Measurements from ENCODE around the gene ERCC6L. TPM values are rescaled to one million over a fixed set of nuclear protein-coding genes. Genes with fewer than 3 reads are reported as not detected.
"Not testable (repeated sequence)": the region's sequence is repeated elsewhere in the genome, so short reads cannot be mapped to it uniquely, and the experiment has no call there.

ERCC6L gene
- total RNA-seq, 4 donors from 2014 or later: 0.06 to 0.13 TPM; not detected in 2

DNA sequence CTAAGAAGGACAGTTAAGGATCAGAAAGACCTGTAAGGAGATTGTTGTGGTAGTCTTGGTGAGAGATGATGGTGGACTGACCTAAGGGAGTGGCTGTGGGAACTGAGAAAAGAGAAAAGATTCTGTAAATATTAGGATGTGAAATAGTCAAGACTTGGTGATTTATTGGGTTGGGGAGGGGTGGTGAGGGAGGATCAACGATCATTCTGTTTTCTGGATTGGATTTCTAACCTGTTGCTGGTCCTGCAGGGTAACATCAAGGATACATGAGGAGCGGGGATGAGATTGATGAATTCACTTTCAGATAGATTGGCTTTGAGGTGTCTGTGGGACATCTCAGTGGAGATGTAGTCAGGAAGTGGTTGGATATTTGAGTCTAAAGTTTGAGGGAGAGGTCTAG is 55.9 kb downstream of the ERCC6L start:
- Histone ChIP-seq H3K27ac (replicated peaks in 1 of 4) (no peak overlapping the region), H3K36me3 (peaks cover 0 to 14% (median 5%) of the 10 kb centered on the region in 4 donors), H3K4me1 (peaks cover 6 to 20% (median 16%) of the 10 kb centered on the region in 4 donors), H3K4me3 (peak overlapping the region; percentile 62 to 79 (median 68)), H3K27me3 (no peaks in the 10 kb centered on the region), H3K9me3 (no peaks in the 10 kb centered on the region)
- TF ChIP-seq POLR2AphosphoS5 (IDR thresholded peaks at IDR 0.05): no peak
- no peak for TF ChIP-seq EP300 (IDR thresholded peaks at IDR 0.05)
- TF ChIP-seq, protein P1, sequence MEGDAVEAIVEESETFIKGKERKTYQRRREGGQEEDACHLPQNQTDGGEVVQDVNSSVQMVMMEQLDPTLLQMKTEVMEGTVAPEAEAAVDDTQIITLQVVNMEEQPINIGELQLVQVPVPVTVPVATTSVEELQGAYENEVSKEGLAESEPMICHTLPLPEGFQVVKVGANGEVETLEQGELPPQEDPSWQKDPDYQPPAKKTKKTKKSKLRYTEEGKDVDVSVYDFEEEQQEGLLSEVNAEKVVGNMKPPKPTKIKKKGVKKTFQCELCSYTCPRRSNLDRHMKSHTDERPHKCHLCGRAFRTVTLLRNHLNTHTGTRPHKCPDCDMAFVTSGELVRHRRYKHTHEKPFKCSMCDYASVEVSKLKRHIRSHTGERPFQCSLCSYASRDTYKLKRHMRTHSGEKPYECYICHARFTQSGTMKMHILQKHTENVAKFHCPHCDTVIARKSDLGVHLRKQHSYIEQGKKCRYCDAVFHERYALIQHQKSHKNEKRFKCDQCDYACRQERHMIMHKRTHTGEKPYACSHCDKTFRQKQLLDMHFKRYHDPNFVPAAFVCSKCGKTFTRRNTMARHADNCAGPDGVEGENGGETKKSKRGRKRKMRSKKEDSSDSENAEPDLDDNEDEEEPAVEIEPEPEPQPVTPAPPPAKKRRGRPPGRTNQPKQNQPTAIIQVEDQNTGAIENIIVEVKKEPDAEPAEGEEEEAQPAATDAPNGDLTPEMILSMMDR (IDR thresholded peaks at IDR 0.05): no peak
- no peak for TF ChIP-seq POLR2A (IDR thresholded peaks at IDR 0.05; ENCODE audit: low read depth)
- WGBS: 88% methylated on average over 2 of the region's 2 CpGs
- DNase-seq (ENCODE audit: extremely low spot score): no peak
- intact Hi-C loops (cut with DNase I): no loop called here

DNA sequence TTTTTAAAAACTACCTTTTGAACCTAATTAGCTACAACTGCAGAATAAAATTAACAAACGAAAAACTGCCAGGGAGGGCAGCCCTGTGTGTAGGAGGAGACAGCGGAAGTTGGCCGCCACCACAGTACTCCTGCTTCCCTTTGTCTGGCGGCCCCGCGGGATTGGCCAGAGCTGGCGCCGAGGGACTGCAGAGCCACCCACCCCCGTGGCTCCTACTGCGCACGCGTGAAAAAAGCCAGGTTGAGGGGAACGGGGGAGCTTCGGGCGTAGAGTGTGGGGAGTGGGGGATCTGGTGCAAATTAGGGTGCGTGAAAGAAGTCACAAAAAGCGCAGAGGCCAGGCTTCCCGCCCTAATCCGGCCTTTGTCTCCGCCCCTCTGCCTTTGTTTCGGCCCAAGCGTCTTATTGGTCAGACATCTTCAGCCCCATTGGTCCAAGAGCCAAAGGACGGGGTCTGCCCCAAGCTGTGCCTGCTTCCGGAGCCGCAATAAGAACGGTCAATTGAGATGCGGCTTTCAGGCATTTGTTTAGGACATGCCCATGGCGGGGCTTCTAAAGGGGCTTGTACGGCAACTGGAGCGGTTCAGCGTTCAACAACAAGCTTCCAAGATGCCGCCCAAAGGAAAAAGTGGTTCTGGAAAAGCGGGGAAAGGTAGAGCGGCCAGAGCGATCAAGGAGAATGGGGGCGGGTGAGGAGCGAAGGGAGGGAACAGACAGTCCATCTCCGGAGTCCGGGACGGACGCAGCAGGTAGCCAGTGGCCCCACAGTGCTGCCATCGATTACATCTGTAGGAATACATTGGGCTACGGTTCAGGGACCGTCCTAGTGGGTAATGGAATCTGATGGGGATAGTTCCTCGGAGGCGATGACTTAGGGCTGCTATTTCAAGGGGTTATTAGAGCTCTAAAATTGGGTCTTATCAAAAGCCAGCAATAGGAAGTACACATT is 57.4 kb downstream of the ERCC6L start, which contains the start of gene PIN4:
PIN4 (plus strand) TSS at position 580 of the 948 bp plus-strand sequence; CDS start at position 609, 29 bp downstream.
- peaks cover 6 to 20% (median 16%) of the 10 kb centered on the region in 4 donors for H3K4me1 ChIP-seq
- H3K4me3 ChIP-seq: peak within 1 kb of the TSS; percentile 62 to 79 (median 68)
- intact Hi-C loops (cut with DNase I): no loop called here
- peaks cover 0 to 1% (median 0%) of the 10 kb centered on the region in 4 donors for H3K36me3 ChIP-seq
- 38% methylated on average over 29 of the region's 46 CpGs for WGBS
- TF ChIP-seq, protein P1 (IDR thresholded peaks at IDR 0.05): no peak
- TF ChIP-seq POLR2A (IDR thresholded peaks at IDR 0.05; ENCODE audit: low read depth) (no peak), POLR2AphosphoS5 (IDR thresholded peaks at IDR 0.05) (peak; percentile 55 to 72)
- peak; percentile 95 for DNase-seq (ENCODE audit: extremely low spot score)
- no peaks in the 10 kb centered on the region for H3K27me3 ChIP-seq
- H3K9me3 ChIP-seq: no peaks in the 10 kb centered on the region
- H3K27ac ChIP-seq (replicated peaks in 1 of 4): peak within 1 kb of the TSS; percentile 68 to 81 (median 77)

DNA sequence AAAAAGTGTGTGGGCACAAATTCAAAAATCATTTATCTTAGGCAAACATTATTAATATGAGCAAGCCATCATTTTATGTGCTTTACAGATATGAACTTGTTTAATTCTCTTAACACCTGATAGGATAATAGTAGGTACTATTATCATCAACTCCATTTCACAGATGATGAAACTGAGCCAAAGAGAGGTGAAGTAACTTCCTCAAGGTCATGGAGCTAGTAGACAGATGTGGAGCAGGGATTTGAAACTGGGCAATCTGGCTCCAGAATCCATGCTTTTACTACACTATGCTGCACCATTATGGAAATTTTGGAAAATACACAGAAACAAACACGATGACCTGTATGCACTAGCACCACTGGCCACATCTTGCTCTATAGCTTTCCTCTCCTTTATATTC is 58.3 kb downstream of the ERCC6L start:
- TF ChIP-seq, protein P1 (IDR thresholded peaks at IDR 0.05): no peak
- TF ChIP-seq POLR2A (IDR thresholded peaks at IDR 0.05; ENCODE audit: low read depth) (no peak), POLR2AphosphoS5 (IDR thresholded peaks at IDR 0.05) (no peak), EP300 (IDR thresholded peaks at IDR 0.05) (no peak)
- peak overlapping the region; percentile 68 to 81 (median 77) for H3K27ac ChIP-seq (replicated peaks in 1 of 4)

DNA sequence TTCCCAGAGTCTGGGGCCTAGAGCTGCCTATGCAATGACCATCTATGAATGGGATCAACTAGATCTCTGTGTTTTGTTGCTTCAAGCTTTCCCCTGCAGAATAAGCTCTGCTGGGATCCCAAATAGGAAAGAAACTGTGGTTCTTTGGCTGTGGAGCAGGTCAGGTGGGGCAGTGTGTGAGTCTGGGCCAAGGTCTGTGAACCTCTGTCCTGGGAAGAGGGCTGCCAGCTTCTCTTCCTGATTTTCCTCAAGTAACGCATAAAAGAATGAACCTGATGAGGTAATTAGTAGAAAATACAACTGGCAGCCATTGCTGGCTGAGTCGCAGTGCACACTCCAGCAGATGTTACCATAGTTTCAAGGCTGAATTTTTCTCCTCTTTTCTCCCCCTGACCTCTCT is 61.8 kb downstream of the ERCC6L start:
- 69% methylated on average over 2 of the region's 2 CpGs for WGBS
- Histone ChIP-seq H3K4me1 (peaks cover 0 to 4% (median 0%) of the 10 kb centered on the region in 4 donors), H3K36me3 (no peaks in the 10 kb centered on the region), H3K27me3 (no peaks in the 10 kb centered on the region), H3K9me3 (no peaks in the 10 kb centered on the region), H3K4me3 (no peak overlapping the region), H3K27ac (replicated peaks in 1 of 4) (no peak overlapping the region)
- intact Hi-C loops (cut with DNase I): no loop called here
- TF ChIP-seq POLR2A (IDR thresholded peaks at IDR 0.05; ENCODE audit: low read depth) (no peak), EP300 (IDR thresholded peaks at IDR 0.05) (no peak), POLR2AphosphoS5 (IDR thresholded peaks at IDR 0.05) (no peak)
- TF ChIP-seq, protein P1 (IDR thresholded peaks at IDR 0.05): no peak
- no peak for DNase-seq (ENCODE audit: extremely low spot score)

More for the DNA sequence above, 58.3 kb downstream of the ERCC6L start:
- H3K9me3 ChIP-seq: no peaks in the 10 kb centered on the region
- H3K4me1 ChIP-seq: peaks cover 6 to 20% (median 16%) of the 10 kb centered on the region in 4 donors
- no peak for DNase-seq (ENCODE audit: extremely low spot score)
- H3K36me3 ChIP-seq: no peaks in the 10 kb centered on the region
- H3K27me3 ChIP-seq: no peaks in the 10 kb centered on the region
- WGBS: 58% methylated on average over 1 of the region's 1 CpG
- intact Hi-C loops (cut with DNase I): no loop called here
- H3K4me3 ChIP-seq: peak overlapping the region; percentile 62 to 79 (median 68)

DNA sequence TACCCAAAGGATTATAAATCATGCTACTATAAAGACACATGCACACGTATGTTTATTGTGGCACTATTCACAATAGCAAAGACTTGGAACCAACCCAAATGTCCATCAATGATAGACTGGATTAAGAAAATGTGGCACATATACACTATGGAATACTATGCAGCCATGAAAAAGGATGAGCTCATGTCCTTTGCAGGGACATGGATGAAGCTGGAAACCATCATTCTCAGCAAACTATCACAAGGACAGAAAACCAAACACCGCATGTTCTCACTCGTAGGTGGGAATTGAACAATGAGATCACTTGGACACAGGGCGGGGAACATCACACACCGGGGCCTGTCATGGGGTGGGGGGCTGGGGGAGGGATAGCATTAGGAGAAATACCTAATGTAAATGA is 62.5 kb downstream of the ERCC6L start:
- H3K9me3 ChIP-seq; H3K4me1 ChIP-seq; intact Hi-C loops (cut with DNase I); H3K36me3 ChIP-seq; H3K27me3 ChIP-seq; H3K27ac ChIP-seq (replicated peaks in 1 of 4); H3K4me3 ChIP-seq; DNase-seq (ENCODE audit: extremely low spot score): not testable (repeated sequence)
- WGBS: 86% methylated on average over 2 of the region's 5 CpGs
